ENCODE measurements around the gene MYRFL.

Gene MYRFL

GRCh38 chr12:69900720-69901131, 75.7 kb downstream of the MYRFL start:
- peak; percentile 62 for DNase-seq

- no peak for DNase-seq
Observed at GRCh38 chr12:69901221-69901905, 76.3 kb downstream of the MYRFL start.

GRCh38 chr12:69903548-69903947, 78.5 kb downstream of the MYRFL start:
- DNase-seq, result no peak

GRCh38 chr12:69904777-69905176, 79.8 kb downstream of the MYRFL start:
- DNase-seq, result no peak

- no peak for DNase-seq
Observed at GRCh38 chr12:69905801-69906200, 80.8 kb downstream of the MYRFL start.

GRCh38 chr12:69906411-69907216, 81.6 kb downstream of the MYRFL start:
- DNase-seq, result no peak

GRCh38 chr12:69908203-69908602, 83.2 kb downstream of the MYRFL start:
- DNase-seq, result no peak

- DNase-seq, result no peak
Observed at GRCh38 chr12:69910694-69911093, 85.7 kb downstream of the MYRFL start.

GRCh38 chr12:69913526-69913925, 88.5 kb downstream of the MYRFL start:
- no peak for DNase-seq

GRCh38 chr12:69915964-69916363, 90.9 kb downstream of the MYRFL start:
- DNase-seq, result no peak

- no peak for DNase-seq
Observed at GRCh38 chr12:69916544-69917235, 91.7 kb downstream of the MYRFL start.

GRCh38 chr12:69918287-69918686, 93.3 kb downstream of the MYRFL start:
- no peak for DNase-seq

GRCh38 chr12:69919495-69919894, 94.5 kb downstream of the MYRFL start:
- DNase-seq, result no peak

GRCh38 chr12:69921831-69922230, 96.8 kb downstream of the MYRFL start:
- no peak for DNase-seq

- DNase-seq, result no peak
Observed at GRCh38 chr12:69922999-69923398, 98.0 kb downstream of the MYRFL start.

- DNase-seq, result no peak
Observed at GRCh38 chr12:69925291-69925690, 100.3 kb downstream of the MYRFL start.

GRCh38 chr12:69927164-69927563, 102.1 kb downstream of the MYRFL start:
- no peak for DNase-seq

- DNase-seq, result no peak
Observed at GRCh38 chr12:69929125-69929524, 104.1 kb downstream of the MYRFL start.

- DNase-seq, result no peak
Observed at GRCh38 chr12:69929531-69929930, 104.5 kb downstream of the MYRFL start.

- DNase-seq, result no peak
Observed at GRCh38 chr12:69931569-69931968, 106.5 kb downstream of the MYRFL start.

- DNase-seq, result no peak
Observed at GRCh38 chr12:69932154-69932553, 107.1 kb downstream of the MYRFL start.

- no peak for DNase-seq
Observed at GRCh38 chr12:69932676-69933552, 107.9 kb downstream of the MYRFL start.

GRCh38 chr12:69934011-69934410, 109.0 kb downstream of the MYRFL start:
- DNase-seq, result no peak

Data from stimulated activated CD4-positive, alpha-beta T cell treated with anti-CD3 and anti-CD28 coated beads, Interleukin-12 subunit alpha, Interleukin-12 subunit beta, amount 100 ng/mL, for 4 hours (primary cell).